ENCODE measurements around the gene TIE1. TPM values are rescaled to one million over a fixed set of nuclear protein-coding genes. Genes with fewer than 3 reads are reported as not detected.

Gene TIE1
- total RNA-seq, 1 experiment from 2014 or later = 0.11 TPM

- no peak for DNase-seq (ENCODE audit: low read depth in 1 of 2, low spot score in 2 of 2)
- Histone ChIP-seq H3K4me3 (no peak overlapping the region), H3K36me3 (no peaks in the 10 kb centered on the region), H3K9me3 (replicated peaks) (no peaks in the 10 kb centered on the region), H3K4me1 (replicated peaks) (no peaks in the 10 kb centered on the region), H3K27ac (no peak overlapping the region), H3K27me3 (replicated peaks) (no peaks in the 10 kb centered on the region)
Observed at GRCh38 chr1:43338001-43338400, 37.2 kb downstream of the TIE1 start.

GRCh38 chr1:43339584-43340232 is 38.9 kb downstream of the TIE1 start:
- no peaks in the 10 kb centered on the region for H3K9me3 ChIP-seq (replicated peaks)
- H3K4me3 ChIP-seq = no peak overlapping the region
- H3K27me3 ChIP-seq (replicated peaks) = no peaks in the 10 kb centered on the region
- no peaks in the 10 kb centered on the region for H3K36me3 ChIP-seq
- H3K4me1 ChIP-seq (replicated peaks) = no peaks in the 10 kb centered on the region
- DNase-seq (ENCODE audit: low read depth in 1 of 2, low spot score in 2 of 2) = no peak
- H3K27ac ChIP-seq = no peak overlapping the region

GRCh38 chr1:43340559-43340958 is 39.8 kb downstream of the TIE1 start:
- Histone ChIP-seq H3K9me3 (replicated peaks) (no peaks in the 10 kb centered on the region), H3K27ac (no peak overlapping the region), H3K27me3 (replicated peaks) (no peaks in the 10 kb centered on the region), H3K36me3 (no peaks in the 10 kb centered on the region), H3K4me3 (no peak overlapping the region), H3K4me1 (replicated peaks) (no peaks in the 10 kb centered on the region)
- DNase-seq (ENCODE audit: low read depth in 1 of 2, low spot score in 2 of 2) = no peak

GRCh38 chr1:43344267-43344850 is 43.6 kb downstream of the TIE1 start:
- no peak overlapping the region for H3K4me3 ChIP-seq
- no peak for DNase-seq (ENCODE audit: low read depth in 1 of 2, low spot score in 2 of 2)
- H3K27me3 ChIP-seq (replicated peaks) = no peaks in the 10 kb centered on the region
- H3K27ac ChIP-seq = no peak overlapping the region
- H3K9me3 ChIP-seq (replicated peaks) = no peaks in the 10 kb centered on the region
- H3K36me3 ChIP-seq = no peaks in the 10 kb centered on the region
- H3K4me1 ChIP-seq (replicated peaks) = peaks cover 4% of the 10 kb centered on the region

- no peak overlapping the region for H3K27ac ChIP-seq
- no peaks in the 10 kb centered on the region for H3K9me3 ChIP-seq (replicated peaks)
- H3K36me3 ChIP-seq = no peaks in the 10 kb centered on the region
- H3K4me3 ChIP-seq = no peak overlapping the region
- no peaks in the 10 kb centered on the region for H3K27me3 ChIP-seq (replicated peaks)
- H3K4me1 ChIP-seq (replicated peaks) = peaks cover 11% of the 10 kb centered on the region
- DNase-seq (ENCODE audit: low read depth in 1 of 2, low spot score in 2 of 2) = no peak
Observed at GRCh38 chr1:43345120-43345519, 44.3 kb downstream of the TIE1 start.

- Histone ChIP-seq H3K27ac (no peak overlapping the region), H3K36me3 (no peaks in the 10 kb centered on the region), H3K9me3 (replicated peaks) (no peaks in the 10 kb centered on the region), H3K4me1 (replicated peaks) (peaks cover 20% of the 10 kb centered on the region), H3K4me3 (no peak overlapping the region), H3K27me3 (replicated peaks) (no peaks in the 10 kb centered on the region)
- DNase-seq (ENCODE audit: low read depth in 1 of 2, low spot score in 2 of 2) = no peak
Observed at GRCh38 chr1:43346636-43347035, 45.9 kb downstream of the TIE1 start.

- no peak overlapping the region for H3K4me3 ChIP-seq
- no peak overlapping the region for H3K27ac ChIP-seq
- peaks cover 20% of the 10 kb centered on the region for H3K4me1 ChIP-seq (replicated peaks)
- H3K9me3 ChIP-seq (replicated peaks) = no peaks in the 10 kb centered on the region
- DNase-seq (ENCODE audit: low read depth in 1 of 2, low spot score in 2 of 2) = no peak
- H3K27me3 ChIP-seq (replicated peaks) = no peaks in the 10 kb centered on the region
- no peaks in the 10 kb centered on the region for H3K36me3 ChIP-seq
Observed at GRCh38 chr1:43348343-43348808, 47.6 kb downstream of the TIE1 start.

- Histone ChIP-seq H3K27ac (no peak overlapping the region), H3K9me3 (replicated peaks) (no peaks in the 10 kb centered on the region), H3K27me3 (replicated peaks) (no peaks in the 10 kb centered on the region), H3K4me3 (no peak overlapping the region), H3K4me1 (replicated peaks) (peaks cover 20% of the 10 kb centered on the region), H3K36me3 (no peaks in the 10 kb centered on the region)
- DNase-seq (ENCODE audit: low read depth in 1 of 2, low spot score in 2 of 2) = no peak
Observed at GRCh38 chr1:43348809-43349593, 48.2 kb downstream of the TIE1 start.

GRCh38 chr1:43349594-43350306 is 49.0 kb downstream of the TIE1 start:
- DNase-seq (ENCODE audit: low read depth in 1 of 2, low spot score in 2 of 2) = peak; percentile 65 to 75
- Histone ChIP-seq H3K9me3 (replicated peaks) (no peaks in the 10 kb centered on the region), H3K36me3 (no peaks in the 10 kb centered on the region), H3K27me3 (replicated peaks) (no peaks in the 10 kb centered on the region), H3K27ac (no peak overlapping the region), H3K4me1 (replicated peaks) (peaks cover 20% of the 10 kb centered on the region), H3K4me3 (no peak overlapping the region)

GRCh38 chr1:43350976-43351375 is 50.2 kb downstream of the TIE1 start:
- Histone ChIP-seq H3K27ac (no peak overlapping the region), H3K4me3 (no peak overlapping the region), H3K9me3 (replicated peaks) (no peaks in the 10 kb centered on the region), H3K4me1 (replicated peaks) (peaks cover 20% of the 10 kb centered on the region), H3K27me3 (replicated peaks) (no peaks in the 10 kb centered on the region), H3K36me3 (no peaks in the 10 kb centered on the region)
- DNase-seq (ENCODE audit: low read depth in 1 of 2, low spot score in 2 of 2) = no peak

- Histone ChIP-seq H3K36me3 (no peaks in the 10 kb centered on the region), H3K27ac (no peak overlapping the region), H3K4me3 (no peak overlapping the region), H3K4me1 (replicated peaks) (peaks cover 20% of the 10 kb centered on the region), H3K27me3 (replicated peaks) (no peaks in the 10 kb centered on the region), H3K9me3 (replicated peaks) (no peaks in the 10 kb centered on the region)
- no peak for DNase-seq (ENCODE audit: low read depth in 1 of 2, low spot score in 2 of 2)
Observed at GRCh38 chr1:43351421-43352350, 50.9 kb downstream of the TIE1 start.

- Histone ChIP-seq H3K4me1 (replicated peaks) (peaks cover 24% of the 10 kb centered on the region), H3K27ac (no peak overlapping the region), H3K27me3 (replicated peaks) (no peaks in the 10 kb centered on the region), H3K9me3 (replicated peaks) (no peaks in the 10 kb centered on the region), H3K4me3 (no peak overlapping the region), H3K36me3 (0 out of 2 replicates have a peak, but pooled peaks cover 3% of the 10 kb centered on the region)
- DNase-seq (ENCODE audit: low read depth in 1 of 2, low spot score in 2 of 2) = no peak
Observed at GRCh38 chr1:43352351-43352705, 51.5 kb downstream of the TIE1 start.

- Histone ChIP-seq H3K9me3 (replicated peaks) (no peaks in the 10 kb centered on the region), H3K27me3 (replicated peaks) (no peaks in the 10 kb centered on the region), H3K36me3 (0 out of 2 replicates have a peak, but pooled peaks cover 3% of the 10 kb centered on the region), H3K27ac (no peak overlapping the region), H3K4me1 (replicated peaks) (peaks cover 29% of the 10 kb centered on the region), H3K4me3 (no peak overlapping the region)
- DNase-seq (ENCODE audit: low read depth in 1 of 2, low spot score in 2 of 2) = no peak
Observed at GRCh38 chr1:43352881-43353280, 52.1 kb downstream of the TIE1 start.
